GM12891 (cell line): ENCODE data around the gene ABT1.

Experiments
- PAX5 ChIP-seq: IDR thresholded peaks from 2 replicates; pipeline ENCODE4 v1.6.1; 2011; ENCODE audit warnings: low read length, moderate library complexity, mild to moderate bottlenecking; ENCODE audit not compliant: insufficient read depth, severe bottlenecking
- POLR2A ChIP-seq: IDR thresholded peaks from 2 replicates; pipeline ENCODE4 v1.6.1; 2011; ENCODE audit warnings: low read depth, low read length, control low read depth
- POLR2AphosphoS5 ChIP-seq: IDR thresholded peaks from 2 replicates; pipeline ENCODE4 v1.6.1; 2011; ENCODE audit warnings: low read depth, low read length, control low read depth
- POU2F2 ChIP-seq: IDR thresholded peaks from 2 replicates; pipeline ENCODE4 v1.6.1; 2011; ENCODE audit warnings: low read depth, mild to moderate bottlenecking, control low read depth, low read length, moderate library complexity
- SPI1 ChIP-seq: IDR thresholded peaks from 2 replicates; pipeline ENCODE4 v1.6.1; 2011; ENCODE audit warnings: low read depth, low read length, control low read depth
- TAF1 ChIP-seq: IDR thresholded peaks from 2 replicates; pipeline ENCODE4 v1.6.1; 2011; ENCODE audit warnings: low read depth, low read length, control low read depth

DNA sequence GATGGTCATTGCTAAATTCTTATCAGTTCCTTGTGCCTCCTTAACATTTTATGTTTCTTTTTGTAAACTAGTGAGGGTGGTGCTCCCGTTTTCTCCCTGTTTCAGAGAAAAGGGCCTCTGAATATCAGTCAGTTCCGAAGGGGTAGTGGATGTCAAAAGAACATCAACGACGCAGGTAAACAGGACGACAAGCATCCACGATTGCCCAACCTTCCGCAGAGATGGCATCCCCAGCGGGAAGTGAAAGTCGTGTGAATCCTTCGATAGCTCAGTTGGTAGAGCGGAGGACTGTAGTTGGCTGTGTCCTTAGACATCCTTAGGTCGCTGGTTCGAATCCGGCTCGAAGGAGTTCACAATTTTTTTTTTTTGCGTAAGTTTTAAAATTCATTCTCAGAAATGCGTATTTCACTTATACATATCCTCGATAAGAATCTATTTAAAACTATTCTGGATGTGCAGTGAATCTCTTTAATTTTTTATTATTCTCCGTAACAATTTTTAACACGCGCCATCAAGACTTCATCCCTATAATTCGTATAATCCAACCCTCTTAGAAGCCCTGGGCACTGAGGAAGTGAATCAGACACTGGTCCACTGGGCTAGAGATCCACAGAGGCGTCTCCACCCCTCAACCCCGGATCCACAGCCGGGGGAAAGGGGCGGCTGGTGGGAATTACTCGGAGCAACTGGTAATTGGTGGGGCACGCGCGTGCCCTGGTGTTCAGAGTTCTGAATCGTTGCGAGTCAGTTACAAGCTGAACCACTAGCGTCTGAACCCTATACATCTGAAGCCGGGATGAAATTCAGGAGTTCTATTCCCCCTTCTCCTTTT, 27.9 kb upstream of the ABT1 start:
- no peak for TF ChIP-seq POLR2AphosphoS5
- TF ChIP-seq POLR2A: no peak
- no peak for TF ChIP-seq TAF1
- 0 out of 2 replicates have a peak, but pooled peaks have one; percentile 33 for TF ChIP-seq SPI1
- peak; percentile 61; the same call in 1 of the 2 replicates for TF ChIP-seq POU2F2
- TF ChIP-seq PAX5: peak; percentile 22
